Lower leg skin (tissue), 3 donors: ENCODE data around the gene FRMD1.

ENCODE experiments used
- POLR2A ChIP-seq, 2 donors: fragments of 450-650 bp; IDR thresholded peaks; one replicate each; pipeline ENCODE4 v1.6.1; 2016 to 2017; ENCODE audit warnings: antibody characterized with exemption in 2 of 2, mild to moderate bottlenecking in 1 of 2, moderate library complexity in 1 of 2
- TF ChIP-seq, protein P1 (sequence below), 3 donors: fragments of 450-650 bp; IDR thresholded peaks; one replicate each; pipeline ENCODE4 v1.5.1; 2016; ENCODE audit warnings: antibody characterized with exemption in 3 of 3, mild to moderate bottlenecking in 3 of 3, moderate library complexity in 2 of 3

DNA sequence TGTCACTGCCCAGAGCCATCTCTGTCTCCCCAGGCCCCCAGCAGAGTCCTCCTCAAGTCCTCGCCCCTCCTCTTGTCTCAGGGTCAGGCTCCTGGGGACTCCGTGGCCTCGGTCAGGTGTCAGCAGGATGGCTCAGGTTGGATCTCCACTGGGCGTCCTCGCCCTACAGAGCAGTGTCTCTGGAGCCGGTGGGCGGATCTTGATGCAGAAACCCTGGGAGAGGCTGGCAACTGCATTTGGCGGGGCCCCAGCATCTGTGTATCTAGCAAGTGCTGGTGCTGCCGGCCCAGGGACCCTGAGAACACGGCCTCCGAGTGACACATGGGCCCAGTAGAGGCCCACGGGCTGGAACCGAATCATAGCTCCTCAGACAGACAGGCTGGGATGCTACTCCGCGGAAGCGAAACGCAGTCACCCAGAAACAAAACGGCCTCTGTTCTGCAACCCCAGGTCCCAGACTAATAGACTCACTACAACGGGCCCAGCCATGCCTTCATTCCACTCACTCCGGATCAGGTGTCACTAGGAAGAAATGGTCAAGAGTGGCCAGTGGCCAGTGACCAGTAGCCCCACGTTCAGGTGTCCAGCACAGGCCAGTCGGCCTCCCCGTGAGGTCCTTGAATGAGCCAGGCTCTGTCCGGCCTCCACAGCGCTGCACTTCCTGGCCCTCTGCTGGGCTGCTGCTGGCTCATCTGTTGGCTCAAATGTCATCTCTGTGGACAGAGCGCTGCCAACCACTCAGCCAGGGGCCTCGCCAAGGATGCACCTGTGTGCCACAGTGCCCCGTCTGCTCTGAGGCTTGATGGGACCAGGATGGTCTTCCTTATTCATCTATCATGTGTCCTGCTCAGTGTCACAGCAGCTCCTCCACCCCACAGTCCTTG is 12.6 kb upstream of the FRMD1 start:
- TF ChIP-seq, protein P1, sequence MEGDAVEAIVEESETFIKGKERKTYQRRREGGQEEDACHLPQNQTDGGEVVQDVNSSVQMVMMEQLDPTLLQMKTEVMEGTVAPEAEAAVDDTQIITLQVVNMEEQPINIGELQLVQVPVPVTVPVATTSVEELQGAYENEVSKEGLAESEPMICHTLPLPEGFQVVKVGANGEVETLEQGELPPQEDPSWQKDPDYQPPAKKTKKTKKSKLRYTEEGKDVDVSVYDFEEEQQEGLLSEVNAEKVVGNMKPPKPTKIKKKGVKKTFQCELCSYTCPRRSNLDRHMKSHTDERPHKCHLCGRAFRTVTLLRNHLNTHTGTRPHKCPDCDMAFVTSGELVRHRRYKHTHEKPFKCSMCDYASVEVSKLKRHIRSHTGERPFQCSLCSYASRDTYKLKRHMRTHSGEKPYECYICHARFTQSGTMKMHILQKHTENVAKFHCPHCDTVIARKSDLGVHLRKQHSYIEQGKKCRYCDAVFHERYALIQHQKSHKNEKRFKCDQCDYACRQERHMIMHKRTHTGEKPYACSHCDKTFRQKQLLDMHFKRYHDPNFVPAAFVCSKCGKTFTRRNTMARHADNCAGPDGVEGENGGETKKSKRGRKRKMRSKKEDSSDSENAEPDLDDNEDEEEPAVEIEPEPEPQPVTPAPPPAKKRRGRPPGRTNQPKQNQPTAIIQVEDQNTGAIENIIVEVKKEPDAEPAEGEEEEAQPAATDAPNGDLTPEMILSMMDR (IDR thresholded peaks at IDR 0.05): no peak
- no peak for TF ChIP-seq POLR2A (IDR thresholded peaks at IDR 0.05)
